ENCODE results near the gene ORC4. TPM values are rescaled to one million over a fixed set of nuclear protein-coding genes. Genes with fewer than 3 reads are reported as not detected.
A peak's percentile ranks its signal among the peaks of the same experiment; 100 is the strongest.

The ORC4 gene
- total and polyA plus RNA-seq, 4 donors, result 3.6 to 44.6 (median 25.6) TPM

GRCh38 chr2:147916067-147916466 lies 104.5 kb downstream of the ORC4 start:
- Histone ChIP-seq H3K27ac (ENCODE audit: low read depth in 1 of 2, low read length in 2 of 2) (no peak overlapping the region), H3K4me1 (ENCODE audit: control insufficient read depth in 1 of 2, insufficient read depth in 2 of 2, low read length in 2 of 2) (no peaks in the 10 kb centered on the region), H3K27me3 (ENCODE audit: control insufficient read depth in 1 of 2, insufficient read depth in 2 of 2, low read length in 1 of 2) (no peaks in the 10 kb centered on the region), H3K4me3 (ENCODE audit: low read length in 2 of 2) (no peak overlapping the region), H3K9me3 (ENCODE audit: control insufficient read depth, low read length) (no peaks in the 10 kb centered on the region), H3K36me3 (ENCODE audit: control insufficient read depth in 1 of 2, insufficient read depth in 2 of 2, low read length in 1 of 2) (peaks cover under 1 to 3% of the 10 kb centered on the region in 2 donors)
- intact Hi-C loops (cut with DNase I), result loop anchor here in 1 of 2 donors (10.0 kb wide), 1 partner anchor 1181 kb away; no protein-coding TSS in a partner anchor
- WGBS, 2 donors, result 95 to 97% methylated on average over 2 of the region's 2 CpGs
- no peak for DNase-seq
- ATAC-seq (ENCODE audit: low FRiP score), result no peak

DNA sequence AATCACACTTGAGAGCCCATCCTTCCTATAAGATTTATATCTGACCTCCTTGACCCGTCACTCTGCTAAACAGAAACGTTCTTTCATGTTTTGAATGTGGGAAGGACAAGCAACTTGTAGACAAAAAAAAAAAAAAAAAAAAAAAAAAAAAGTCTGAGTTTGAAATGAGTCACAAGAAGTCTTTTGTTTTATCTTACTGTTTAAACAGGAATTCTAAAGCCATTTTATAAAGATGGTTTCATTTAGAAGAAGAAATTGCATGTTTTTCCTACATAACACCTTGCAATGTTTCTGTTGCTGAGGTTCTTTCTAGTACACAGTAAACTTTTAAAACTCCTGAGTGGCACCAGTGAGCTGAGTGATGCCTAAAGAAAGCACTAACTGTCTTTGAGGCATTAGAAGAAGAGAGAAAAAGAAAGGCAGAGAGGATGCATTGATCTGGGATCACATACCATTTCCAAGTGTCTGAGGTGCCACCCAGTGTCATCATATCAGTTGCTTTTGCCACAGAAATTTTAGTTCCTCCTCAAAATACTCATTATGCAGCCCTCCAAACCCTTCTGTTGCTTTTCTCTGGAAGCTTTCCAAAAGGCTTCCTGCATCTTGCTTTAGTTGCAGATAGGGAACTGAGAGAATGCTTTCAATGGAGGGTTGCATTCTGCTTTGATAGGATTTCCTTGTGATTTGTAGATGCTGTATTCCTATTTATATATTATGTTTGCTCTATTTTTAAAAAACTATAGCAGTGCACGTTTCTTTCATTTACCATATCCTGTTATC lies 106.6 kb downstream of the ORC4 start:
- Histone ChIP-seq H3K4me1 (ENCODE audit: control insufficient read depth in 1 of 2, insufficient read depth in 2 of 2, low read length in 2 of 2) (no peaks in the 10 kb centered on the region), H3K27ac (ENCODE audit: low read depth in 1 of 2, low read length in 2 of 2) (no peak overlapping the region), H3K27me3 (ENCODE audit: control insufficient read depth in 1 of 2, insufficient read depth in 2 of 2, low read length in 1 of 2) (no peaks in the 10 kb centered on the region), H3K4me3 (ENCODE audit: low read length in 2 of 2) (no peak overlapping the region), H3K9me3 (ENCODE audit: control insufficient read depth, low read length) (no peaks in the 10 kb centered on the region), H3K36me3 (ENCODE audit: control insufficient read depth in 1 of 2, insufficient read depth in 2 of 2, low read length in 1 of 2) (no peaks in the 10 kb centered on the region)
- intact Hi-C loops (cut with DNase I), result loop anchor here in 1 of 2 donors (10.0 kb wide), 1 partner anchor 1179 kb away; no protein-coding TSS in a partner anchor
- ATAC-seq (ENCODE audit: low FRiP score) (no peak), DNase-seq (no peak)
- WGBS, 2 donors, result 31 to 32% methylated on average over 3 of the region's 3 CpGs

- no peaks in the 10 kb centered on the region for H3K4me1 ChIP-seq (ENCODE audit: control insufficient read depth in 1 of 2, insufficient read depth in 2 of 2, low read length in 2 of 2)
- H3K27ac ChIP-seq (ENCODE audit: low read depth in 1 of 2, low read length in 2 of 2), result no peak overlapping the region
- no peaks in the 10 kb centered on the region for H3K27me3 ChIP-seq (ENCODE audit: control insufficient read depth in 1 of 2, insufficient read depth in 2 of 2, low read length in 1 of 2)
- H3K36me3 ChIP-seq (ENCODE audit: control insufficient read depth in 1 of 2, insufficient read depth in 2 of 2, low read length in 1 of 2), result no peaks in the 10 kb centered on the region
- DNase-seq (no peak), ATAC-seq (ENCODE audit: low FRiP score) (peak; percentile 81)
- no peak overlapping the region for H3K4me3 ChIP-seq (ENCODE audit: low read length in 2 of 2)
- intact Hi-C loops (cut with DNase I), result loop anchor here in 1 of 2 donors (10.0 kb wide), 1 partner anchor 1176 kb away; no protein-coding TSS in a partner anchor
- 0% methylated on average over 2 of the region's 2 CpGs for WGBS, 2 donors
- H3K9me3 ChIP-seq (ENCODE audit: control insufficient read depth, low read length), result no peaks in the 10 kb centered on the region
Observed at GRCh38 chr2:147910990-147911473, 109.5 kb downstream of the ORC4 start.

- ATAC-seq (ENCODE audit: low FRiP score) (no peak), DNase-seq (no peak)
- no peaks in the 10 kb centered on the region for H3K9me3 ChIP-seq (ENCODE audit: control insufficient read depth, low read length)
- H3K27me3 ChIP-seq (ENCODE audit: control insufficient read depth in 1 of 2, insufficient read depth in 2 of 2, low read length in 1 of 2), result no peaks in the 10 kb centered on the region
- H3K4me1 ChIP-seq (ENCODE audit: control insufficient read depth in 1 of 2, insufficient read depth in 2 of 2, low read length in 2 of 2), result no peaks in the 10 kb centered on the region
- H3K36me3 ChIP-seq (ENCODE audit: control insufficient read depth in 1 of 2, insufficient read depth in 2 of 2, low read length in 1 of 2), result no peaks in the 10 kb centered on the region
- H3K4me3 ChIP-seq (ENCODE audit: low read length in 2 of 2), result no peak overlapping the region
- intact Hi-C loops (cut with DNase I), result no loop called here
- no peak overlapping the region for H3K27ac ChIP-seq (ENCODE audit: low read depth in 1 of 2, low read length in 2 of 2)
- 97% methylated on average over 2 of the region's 2 CpGs for WGBS, 2 donors
Observed at GRCh38 chr2:147909178-147909577, 111.4 kb downstream of the ORC4 start.

GRCh38 chr2:147904051-147904450 lies 116.5 kb downstream of the ORC4 start:
- ATAC-seq (ENCODE audit: low FRiP score), result no peak
- 93 to 95% methylated on average over 4 of the region's 4 CpGs for WGBS, 2 donors
- intact Hi-C loops (cut with DNase I), result no loop called here

DNA sequence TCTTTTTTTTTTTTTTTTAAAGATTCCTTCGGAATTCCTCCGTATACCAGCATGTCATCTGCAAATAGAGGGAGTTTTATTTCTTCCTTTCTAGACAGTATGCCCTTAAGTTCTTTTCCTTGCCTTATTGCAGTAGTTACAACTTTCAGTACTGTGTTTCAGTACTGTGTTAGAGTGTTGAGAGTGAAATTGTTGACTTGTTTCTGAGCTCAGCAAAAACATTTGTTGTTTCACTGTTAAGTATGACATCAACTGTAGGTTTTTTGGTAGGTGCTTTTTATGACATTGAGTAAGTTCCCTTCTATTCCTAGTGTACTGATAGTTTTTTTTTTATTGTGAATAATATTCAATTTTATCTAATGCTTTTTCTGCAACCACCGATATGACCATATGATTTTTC lies 131.9 kb downstream of the ORC4 start:
- ATAC-seq (ENCODE audit: low FRiP score), result no peak
- 69 to 72% methylated on average over 3 of the region's 3 CpGs for WGBS, 2 donors
- intact Hi-C loops (cut with DNase I), result no loop called here
- Histone ChIP-seq H3K4me1 (ENCODE audit: control insufficient read depth in 1 of 2, insufficient read depth in 2 of 2, low read length in 2 of 2) (no peaks in the 10 kb centered on the region), H3K27ac (ENCODE audit: low read depth in 1 of 2, low read length in 2 of 2) (no peak overlapping the region), H3K9me3 (ENCODE audit: control insufficient read depth, low read length) (no peaks in the 10 kb centered on the region), H3K4me3 (ENCODE audit: low read length in 2 of 2) (no peak overlapping the region), H3K27me3 (ENCODE audit: control insufficient read depth in 1 of 2, insufficient read depth in 2 of 2, low read length in 1 of 2) (no peaks in the 10 kb centered on the region), H3K36me3 (ENCODE audit: control insufficient read depth in 1 of 2, insufficient read depth in 2 of 2, low read length in 1 of 2) (no peaks in the 10 kb centered on the region)
- DNase-seq, result no peak

More at GRCh38 chr2:147904051-147904450, 116.5 kb downstream of the ORC4 start:
- Histone ChIP-seq H3K9me3 (ENCODE audit: control insufficient read depth, low read length) (no peaks in the 10 kb centered on the region), H3K4me1 (ENCODE audit: control insufficient read depth in 1 of 2, insufficient read depth in 2 of 2, low read length in 2 of 2) (no peaks in the 10 kb centered on the region), H3K4me3 (ENCODE audit: low read length in 2 of 2) (no peak overlapping the region), H3K36me3 (ENCODE audit: control insufficient read depth in 1 of 2, insufficient read depth in 2 of 2, low read length in 1 of 2) (no peaks in the 10 kb centered on the region), H3K27me3 (ENCODE audit: control insufficient read depth in 1 of 2, insufficient read depth in 2 of 2, low read length in 1 of 2) (no peaks in the 10 kb centered on the region), H3K27ac (ENCODE audit: low read depth in 1 of 2, low read length in 2 of 2) (no peak overlapping the region)
- DNase-seq, result no peak

- H3K27ac ChIP-seq (ENCODE audit: low read depth in 1 of 2, low read length in 2 of 2), result no peak overlapping the region
- no peaks in the 10 kb centered on the region for H3K9me3 ChIP-seq (ENCODE audit: control insufficient read depth, low read length)
- no peak overlapping the region for H3K4me3 ChIP-seq (ENCODE audit: low read length in 2 of 2)
- H3K36me3 ChIP-seq (ENCODE audit: control insufficient read depth in 1 of 2, insufficient read depth in 2 of 2, low read length in 1 of 2), result no peaks in the 10 kb centered on the region
- no peak for ATAC-seq (ENCODE audit: low FRiP score)
- H3K4me1 ChIP-seq (ENCODE audit: control insufficient read depth in 1 of 2, insufficient read depth in 2 of 2, low read length in 2 of 2), result no peaks in the 10 kb centered on the region
- no peak for DNase-seq
- WGBS, 2 donors, result 92 to 93% methylated on average over 2 of the region's 2 CpGs
- H3K27me3 ChIP-seq (ENCODE audit: control insufficient read depth in 1 of 2, insufficient read depth in 2 of 2, low read length in 1 of 2), result no peaks in the 10 kb centered on the region
- intact Hi-C loops (cut with DNase I), result no loop called here
Observed at GRCh38 chr2:147886136-147886535, 134.4 kb downstream of the ORC4 start.

DNA sequence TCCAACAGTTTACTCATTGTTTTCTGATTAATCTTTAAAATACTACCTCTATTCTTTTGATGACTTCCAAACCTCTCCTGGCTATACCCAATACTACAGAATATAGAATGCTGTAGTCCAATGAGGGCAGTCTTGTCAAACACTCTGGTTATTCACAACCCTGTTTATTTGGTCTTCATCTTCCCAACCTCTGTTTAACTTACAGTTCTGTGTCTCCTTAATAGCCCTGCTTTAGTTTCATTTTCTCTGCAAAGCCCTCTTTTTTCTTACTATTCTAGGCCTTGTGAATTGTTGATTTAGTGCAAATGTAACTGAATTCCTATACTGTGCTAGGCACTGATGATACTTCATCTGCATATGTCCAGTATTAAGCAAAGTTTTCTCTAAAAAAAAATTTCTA lies 135.7 kb downstream of the ORC4 start:
- DNase-seq, result no peak
- Histone ChIP-seq H3K27me3 (ENCODE audit: control insufficient read depth in 1 of 2, insufficient read depth in 2 of 2, low read length in 1 of 2) (no peaks in the 10 kb centered on the region), H3K27ac (ENCODE audit: low read depth in 1 of 2, low read length in 2 of 2) (no peak overlapping the region), H3K9me3 (ENCODE audit: control insufficient read depth, low read length) (no peaks in the 10 kb centered on the region), H3K4me3 (ENCODE audit: low read length in 2 of 2) (no peak overlapping the region), H3K4me1 (ENCODE audit: control insufficient read depth in 1 of 2, insufficient read depth in 2 of 2, low read length in 2 of 2) (no peaks in the 10 kb centered on the region), H3K36me3 (ENCODE audit: control insufficient read depth in 1 of 2, insufficient read depth in 2 of 2, low read length in 1 of 2) (no peaks in the 10 kb centered on the region)
- intact Hi-C loops (cut with DNase I), result no loop called here
- ATAC-seq (ENCODE audit: low FRiP score), result no peak

- no peak for ATAC-seq (ENCODE audit: low FRiP score)
- H3K4me1 ChIP-seq (ENCODE audit: control insufficient read depth in 1 of 2, insufficient read depth in 2 of 2, low read length in 2 of 2), result no peaks in the 10 kb centered on the region
Observed at GRCh38 chr2:147882631-147883030, 137.9 kb downstream of the ORC4 start.

More at GRCh38 chr2:147882631-147883030, 137.9 kb downstream of the ORC4 start:
- DNase-seq, result no peak
- intact Hi-C loops (cut with DNase I), result no loop called here
- H3K4me3 ChIP-seq (ENCODE audit: low read length in 2 of 2), result no peak overlapping the region
- H3K9me3 ChIP-seq (ENCODE audit: control insufficient read depth, low read length), result no peaks in the 10 kb centered on the region
- no peak overlapping the region for H3K27ac ChIP-seq (ENCODE audit: low read depth in 1 of 2, low read length in 2 of 2)
- no peaks in the 10 kb centered on the region for H3K27me3 ChIP-seq (ENCODE audit: control insufficient read depth in 1 of 2, insufficient read depth in 2 of 2, low read length in 1 of 2)
- H3K36me3 ChIP-seq (ENCODE audit: control insufficient read depth in 1 of 2, insufficient read depth in 2 of 2, low read length in 1 of 2), result no peaks in the 10 kb centered on the region
